Transverse colon (tissue), 4 donors: ENCODE measurements around the gene LCAT.

Experiments used
- CTCF ChIP-seq, 5 experiments: fragments of 200-600 bp in 3 of 5; fragments of 450-650 bp in 2 of 5; sonication (generic) in 3 of 5; IDR thresholded peaks; 1 replicate in 2 of 5; 2 replicates in 3 of 5; pipeline ENCODE4 v1.5.1; 2016 to 2017; ENCODE audit warnings: antibody characterized with exemption in 5 of 5, inconsistent platforms in 3 of 5, mild to moderate bottlenecking in 2 of 5, moderate library complexity in 1 of 5
- EP300 ChIP-seq: sonication (generic); formaldehyde crosslinking; IDR thresholded peaks from one replicate; pipeline ENCODE4 v1.6.1; 2017; ENCODE audit warnings: antibody characterized with exemption, low read depth
- POLR2A ChIP-seq: fragments of 450-650 bp; IDR thresholded peaks from one replicate; pipeline ENCODE4 v1.6.1; 2016; ENCODE audit warnings: antibody characterized with exemption, mild to moderate bottlenecking, moderate library complexity
- POLR2AphosphoS5 ChIP-seq, 3 donors: sonication (generic); formaldehyde crosslinking; IDR thresholded peaks; one replicate each; pipeline ENCODE4 v1.6.1; 2016; ENCODE audit warnings: antibody characterized with exemption in 3 of 3

DNA sequence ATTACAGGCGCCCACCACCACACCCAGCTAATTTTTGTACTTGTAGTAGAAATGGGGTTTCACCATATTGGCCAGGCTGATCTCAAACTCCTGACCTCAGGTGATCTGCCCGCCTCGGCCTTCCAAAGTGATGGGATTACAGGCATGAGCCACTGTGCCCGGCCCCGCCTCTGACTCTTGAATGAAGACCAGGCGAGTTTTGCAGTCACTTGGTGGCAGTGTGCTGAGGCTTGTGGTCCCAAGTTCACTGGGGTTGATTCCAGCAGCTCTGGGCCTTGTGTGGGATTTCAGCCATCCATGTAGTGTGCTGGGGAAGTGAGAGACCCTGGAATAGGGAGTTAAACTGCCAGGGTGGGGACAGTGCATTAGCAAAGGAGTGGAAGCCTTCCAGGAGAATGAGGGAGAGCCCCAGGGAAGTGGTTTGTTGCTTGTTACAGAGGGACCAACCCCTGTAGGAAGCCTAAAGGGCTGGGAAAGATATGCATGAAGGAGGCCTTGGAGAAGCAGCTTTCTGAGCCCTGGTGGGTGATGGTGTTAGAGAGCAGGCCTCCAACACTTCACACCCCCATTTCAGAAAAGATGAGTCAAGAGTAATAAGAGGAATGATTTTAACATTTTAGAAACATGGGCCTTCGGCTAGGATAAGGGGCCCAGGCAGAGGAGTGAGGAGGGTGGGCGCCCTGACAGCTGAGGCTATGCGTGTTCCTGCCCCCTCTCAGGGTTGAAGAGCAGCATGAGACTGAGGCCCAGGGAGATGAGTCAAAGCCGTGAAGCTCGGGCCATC lies 36.3 kb downstream of the LCAT start:
- TF ChIP-seq POLR2A (no peak), POLR2AphosphoS5 (IDR thresholded peaks at IDR 0.05) (no peak), CTCF (IDR thresholded peaks at IDR 0.05) (no peak), EP300 (no peak)
